HG02970 (cell line): ENCODE data around the gene VEGFA.

Source experiments
- ATAC-seq: cut with Tn5 transposase; IDR thresholded peaks from one replicate; pipeline ENCODE4 v1.9.1; 2021; ENCODE audit warnings: mild to moderate bottlenecking, moderate library complexity, moderate number of reproducible peaks; ENCODE audit not compliant: unreplicated experiment, low FRiP score

The VEGFA gene

DNA sequence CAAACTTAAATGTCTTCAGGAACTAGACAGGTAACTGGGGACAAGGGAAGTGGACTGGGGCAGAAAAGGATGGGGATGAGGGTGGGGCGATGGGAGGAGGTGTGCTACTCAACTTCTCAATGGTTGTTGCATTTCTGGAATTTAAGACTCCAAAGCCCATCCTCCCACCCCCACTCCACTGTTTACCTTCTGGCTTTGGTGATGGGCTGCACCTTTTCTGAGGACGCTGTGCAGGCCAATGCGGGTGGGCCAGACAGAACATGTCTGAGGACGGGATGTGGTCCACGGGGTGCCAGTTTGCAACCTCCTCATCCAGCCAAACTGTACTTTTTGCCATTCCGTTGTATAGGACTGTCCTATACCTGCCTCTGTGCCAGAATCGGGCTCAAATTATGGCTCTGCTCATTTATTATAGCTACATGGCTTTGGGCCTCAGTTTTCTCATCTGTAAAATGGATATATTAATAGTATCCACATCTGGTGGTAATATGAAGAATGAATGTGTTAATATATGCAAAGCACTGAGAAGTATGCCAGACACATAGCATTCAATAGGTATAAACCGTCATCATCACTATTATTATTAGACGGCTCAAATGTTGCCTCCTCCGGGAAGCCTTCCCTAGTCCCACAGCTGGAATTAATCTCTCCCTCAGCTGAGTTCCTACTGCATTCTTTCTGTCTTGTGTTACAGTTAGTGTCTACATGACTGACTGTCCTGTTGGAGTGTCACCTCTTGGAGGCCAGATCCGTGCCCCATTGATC is 31.0 kb upstream of the VEGFA start:
- ATAC-seq, result no peak

DNA sequence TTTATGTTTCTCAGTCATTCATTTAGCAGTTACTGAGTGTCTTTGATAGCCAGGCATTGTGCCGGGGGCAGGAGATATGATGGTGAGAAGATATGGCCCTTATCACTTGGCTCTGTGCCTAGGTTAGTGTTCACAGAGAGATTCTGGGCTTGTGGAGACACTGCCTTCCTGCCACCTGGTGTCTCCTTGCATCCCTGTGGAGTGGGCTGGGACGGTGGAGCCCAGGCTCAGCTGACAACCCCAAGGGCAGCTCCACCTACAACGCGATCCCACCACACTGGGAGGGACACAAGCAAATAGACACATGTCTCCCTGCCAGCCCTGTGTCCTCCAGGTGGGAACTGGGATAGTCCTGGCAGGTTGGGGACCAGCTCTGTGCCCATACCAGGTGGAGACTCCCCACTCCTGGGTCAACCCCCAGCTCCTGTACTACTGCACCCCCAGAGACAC is 30.3 kb upstream of the VEGFA start:
- ATAC-seq, result no peak

DNA sequence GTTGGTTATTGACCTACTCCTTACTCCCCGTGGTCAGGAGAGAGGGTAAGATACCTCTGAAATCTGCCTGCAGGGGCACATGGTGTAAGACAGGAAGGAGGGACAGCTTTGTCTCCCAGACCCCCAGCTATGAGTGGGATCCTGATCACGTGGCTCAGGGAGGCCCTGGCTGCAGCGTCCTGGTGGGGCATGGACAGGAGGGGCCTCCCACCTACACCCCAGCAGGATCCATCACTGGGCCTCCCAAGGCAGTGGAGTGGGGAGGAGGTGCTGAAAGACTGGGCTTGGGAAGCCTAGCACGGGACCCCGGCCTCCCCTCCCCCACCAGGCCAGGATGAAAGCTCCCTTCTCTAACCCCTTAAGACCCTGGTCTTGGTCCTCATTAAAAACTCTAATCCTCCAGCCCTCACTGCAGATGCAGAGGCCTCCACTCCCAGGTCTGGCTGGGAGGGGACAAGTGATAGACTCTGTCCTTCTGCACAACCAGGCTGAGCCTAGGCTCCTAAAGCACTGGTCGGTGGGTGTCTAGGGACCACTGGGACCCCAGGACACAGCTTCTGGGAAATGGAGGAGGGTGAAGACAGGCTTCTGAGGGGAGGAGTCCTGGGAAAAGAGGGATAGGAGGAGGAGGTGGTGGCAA is 29.6 kb upstream of the VEGFA start:
- ATAC-seq, result no peak

DNA sequence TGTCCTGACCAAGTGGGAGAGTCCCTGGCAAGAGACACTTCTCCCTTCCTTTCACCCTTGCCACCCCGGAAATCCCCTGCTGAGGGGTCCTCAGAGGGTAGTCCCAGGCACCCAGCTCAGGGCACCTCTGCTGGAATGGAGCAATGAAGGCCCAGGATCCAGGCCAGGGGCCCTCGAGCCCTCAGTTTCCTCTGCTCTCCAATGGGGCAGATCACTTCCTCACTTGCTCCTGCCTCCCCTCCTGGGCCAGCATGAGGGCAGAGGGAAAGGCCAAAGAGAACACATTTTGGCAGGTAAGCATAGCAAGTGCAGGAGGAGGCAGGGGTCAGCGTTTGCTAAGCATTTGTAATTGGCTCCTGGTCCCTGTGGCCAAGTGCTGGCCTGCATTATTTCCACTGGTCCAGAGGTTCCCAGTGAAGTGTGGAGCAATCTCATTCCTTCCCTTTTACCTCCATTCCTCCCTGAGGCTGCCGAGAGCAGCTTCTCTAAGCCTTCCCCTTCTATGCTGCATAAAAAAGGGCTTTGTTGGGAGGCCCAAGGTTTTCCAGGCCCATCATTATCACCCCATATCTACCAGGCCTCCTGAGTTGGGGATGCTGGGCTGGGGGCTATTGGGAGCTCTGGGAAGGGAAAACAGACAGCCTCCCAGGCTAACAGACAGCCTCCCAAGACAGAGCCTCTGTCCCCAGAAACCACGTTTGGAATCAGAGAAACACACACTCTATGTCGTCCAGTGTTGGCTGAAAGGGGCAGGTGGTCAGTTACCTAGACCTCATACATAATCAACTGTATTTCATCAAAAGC is 28.8 kb upstream of the VEGFA start:
- ATAC-seq, result no peak

DNA sequence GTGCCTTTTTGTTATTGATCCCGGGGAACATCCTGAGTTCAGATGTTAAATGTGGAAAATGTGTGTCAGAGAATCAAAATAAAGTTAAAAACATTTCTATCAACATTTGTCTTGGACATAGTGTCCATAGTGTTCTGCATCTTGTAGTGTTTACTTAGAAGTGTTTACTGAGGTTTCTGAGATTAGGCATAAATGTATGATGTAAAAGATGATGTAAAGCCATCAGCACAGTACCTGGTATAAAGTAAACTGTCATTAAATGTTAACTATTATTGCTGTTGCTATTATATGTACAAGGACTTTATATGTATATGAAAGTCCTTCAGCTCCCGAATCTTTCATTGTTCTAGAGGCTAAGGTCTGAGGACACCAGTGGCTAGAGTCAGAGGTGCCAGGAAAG is 28.2 kb upstream of the VEGFA start:
- ATAC-seq, result no peak

DNA sequence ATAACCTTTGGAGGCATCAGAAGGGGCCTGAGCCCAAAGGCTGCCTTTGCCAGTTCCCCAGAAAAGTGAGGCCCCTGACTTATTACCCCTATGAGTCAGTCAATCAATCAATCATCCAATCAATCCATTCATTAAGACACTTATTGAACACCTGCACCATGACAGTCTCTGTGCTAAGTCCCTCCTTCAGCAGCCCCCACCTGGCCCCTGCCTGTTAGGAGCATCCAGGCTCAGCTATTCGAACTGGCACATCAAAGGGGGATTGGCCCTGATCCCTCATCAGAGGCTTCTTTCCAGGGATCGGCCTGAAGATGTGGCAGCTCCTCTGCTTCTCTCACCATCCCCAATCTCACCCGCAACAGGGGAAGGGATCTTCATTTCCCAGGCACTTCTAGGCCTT is 27.7 kb upstream of the VEGFA start:
- ATAC-seq, result no peak

DNA sequence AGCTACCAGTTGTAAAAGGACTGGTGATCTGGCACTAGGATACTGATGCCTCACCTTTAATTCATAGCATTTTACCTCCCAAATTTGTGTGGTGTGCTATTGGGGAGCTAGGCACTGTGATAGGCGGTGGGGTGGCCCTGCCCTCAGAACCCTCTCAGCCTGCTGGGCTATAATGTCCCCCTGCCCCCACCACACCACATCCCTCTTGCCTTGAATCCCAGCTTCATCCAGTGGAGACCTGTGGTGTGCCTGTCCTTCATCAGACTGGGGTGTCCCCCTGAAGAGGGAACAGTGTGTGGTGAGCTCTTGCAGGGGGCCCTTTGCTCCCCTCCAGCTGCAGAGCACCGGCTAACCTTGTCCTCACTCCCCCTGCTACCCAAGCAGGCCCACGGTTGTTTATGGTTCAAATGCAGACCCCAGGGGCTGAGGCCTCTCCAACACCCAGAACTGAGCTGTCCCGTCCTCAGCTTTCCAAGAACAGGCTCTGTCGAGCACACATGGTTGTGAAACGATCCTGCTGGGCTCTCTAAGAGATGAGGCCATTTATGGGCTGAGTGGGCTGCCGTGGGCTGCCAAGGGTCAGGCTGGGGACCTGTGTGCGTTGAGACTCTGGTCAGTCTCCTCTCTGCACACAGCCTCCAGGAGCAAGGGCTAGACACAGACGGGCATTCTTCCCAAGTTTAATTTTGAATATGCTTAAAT is 26.9 kb upstream of the VEGFA start:
- ATAC-seq, result no peak

DNA sequence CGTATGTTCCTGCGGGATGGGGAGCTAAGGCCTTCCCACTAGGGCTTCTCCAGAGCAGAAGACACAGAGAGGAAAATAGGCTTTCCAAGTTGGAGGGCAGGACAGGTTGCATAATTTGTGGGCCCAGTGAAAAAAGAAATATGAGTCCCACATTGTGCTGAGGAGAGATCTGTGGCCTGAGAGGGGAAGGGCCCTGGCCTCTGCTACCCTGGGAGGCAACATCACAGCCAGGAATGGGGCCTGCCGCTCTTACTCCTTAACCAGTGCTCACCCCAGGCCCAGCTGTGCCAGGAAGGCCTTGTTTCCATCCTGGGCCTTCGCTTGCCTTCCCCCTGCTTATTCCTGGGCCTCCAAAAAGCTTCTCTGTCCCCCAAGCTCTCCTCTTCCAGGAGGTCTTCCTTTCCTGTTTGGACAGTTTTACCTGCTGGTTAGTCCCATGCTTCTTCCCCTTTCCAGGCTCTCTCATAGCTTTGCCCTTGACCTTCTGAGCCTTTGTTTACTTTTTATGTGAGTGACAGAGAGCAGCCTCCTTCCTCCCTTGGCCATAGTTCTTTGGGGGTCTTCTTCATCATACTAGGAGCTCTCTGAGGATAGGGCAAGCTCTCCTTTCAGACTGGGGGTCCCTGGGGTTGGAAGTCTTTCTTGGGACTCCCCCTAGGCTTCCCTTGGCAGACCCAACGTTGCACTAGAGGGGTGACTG is 26.2 kb upstream of the VEGFA start:
- ATAC-seq, result no peak

DNA sequence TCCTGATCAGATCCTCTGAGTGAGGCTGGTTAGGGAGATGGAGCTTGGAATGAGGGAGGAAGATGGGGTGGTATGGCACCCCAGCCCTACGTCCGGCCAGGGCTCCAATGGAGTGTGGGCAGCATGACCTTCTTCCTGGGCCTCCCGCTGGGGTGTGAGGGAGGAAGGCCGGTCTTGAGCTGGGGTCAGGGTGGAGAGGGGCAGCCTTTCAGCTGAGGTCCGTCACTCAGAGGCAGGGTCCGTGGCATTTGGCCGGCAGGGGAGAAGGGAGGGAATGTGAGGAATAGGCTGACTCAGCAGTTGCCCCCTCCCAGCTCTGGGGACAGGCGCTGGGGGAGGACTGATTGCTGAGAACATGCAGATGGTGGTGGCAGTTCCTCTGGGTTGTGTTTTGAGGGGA is 25.5 kb upstream of the VEGFA start:
- ATAC-seq, result no peak

DNA sequence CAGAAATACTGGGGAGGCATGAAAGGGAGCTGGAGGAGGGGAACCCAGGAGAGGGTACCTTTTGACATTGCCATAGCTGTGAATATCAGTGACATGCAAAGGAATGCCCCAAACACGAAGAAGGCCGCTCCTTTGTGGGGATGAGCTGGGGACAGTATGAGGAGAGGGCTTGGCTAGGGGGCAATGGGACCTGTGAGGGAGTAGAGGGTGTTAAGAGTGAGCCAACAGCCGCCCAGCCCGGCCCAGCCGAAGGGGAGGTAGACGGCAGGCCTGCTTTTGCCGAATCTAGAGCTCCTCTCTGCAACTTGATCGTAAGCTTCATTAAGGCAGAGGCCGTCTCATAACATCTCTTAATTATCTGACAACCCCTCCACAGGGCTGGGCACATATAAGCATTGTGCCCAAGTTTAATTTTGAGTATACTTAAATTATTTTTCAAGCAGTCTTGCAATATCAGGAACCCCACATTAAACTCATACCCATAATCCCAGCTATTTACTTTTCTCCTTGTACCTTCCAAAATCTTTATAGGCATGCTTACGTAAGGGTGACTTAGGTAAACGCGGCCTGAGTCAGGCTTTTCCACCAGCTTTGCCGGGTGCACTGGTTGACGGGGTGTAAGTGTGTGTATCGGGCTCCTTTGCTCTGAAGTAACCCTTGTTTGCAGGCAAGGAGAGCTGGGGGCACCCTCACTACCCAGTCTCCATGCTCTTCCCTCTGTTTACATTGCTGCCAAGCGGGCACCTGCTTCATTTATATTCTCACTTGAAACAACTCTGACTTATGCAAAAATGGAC is 24.9 kb upstream of the VEGFA start:
- ATAC-seq, result no peak

DNA sequence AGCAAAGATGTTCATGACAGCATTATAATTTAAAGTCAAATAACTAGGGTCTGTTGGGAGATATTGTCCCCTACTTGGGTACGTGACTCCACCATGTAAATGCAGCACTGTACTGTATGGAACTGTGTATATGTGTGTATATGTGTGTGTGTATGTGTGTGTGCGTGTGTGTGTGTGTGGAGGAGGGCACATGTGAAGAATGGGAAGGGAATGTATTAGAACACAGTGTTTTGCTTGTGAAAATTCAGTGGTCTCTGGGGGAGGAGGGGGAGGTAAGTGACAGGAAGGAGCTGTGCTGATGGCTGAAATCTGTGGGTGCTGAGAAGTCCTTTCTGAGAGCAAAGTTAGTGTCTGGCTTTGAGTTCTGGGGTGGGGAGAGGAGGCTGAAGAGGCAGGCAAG is 23.9 kb upstream of the VEGFA start:
- no peak for ATAC-seq

DNA sequence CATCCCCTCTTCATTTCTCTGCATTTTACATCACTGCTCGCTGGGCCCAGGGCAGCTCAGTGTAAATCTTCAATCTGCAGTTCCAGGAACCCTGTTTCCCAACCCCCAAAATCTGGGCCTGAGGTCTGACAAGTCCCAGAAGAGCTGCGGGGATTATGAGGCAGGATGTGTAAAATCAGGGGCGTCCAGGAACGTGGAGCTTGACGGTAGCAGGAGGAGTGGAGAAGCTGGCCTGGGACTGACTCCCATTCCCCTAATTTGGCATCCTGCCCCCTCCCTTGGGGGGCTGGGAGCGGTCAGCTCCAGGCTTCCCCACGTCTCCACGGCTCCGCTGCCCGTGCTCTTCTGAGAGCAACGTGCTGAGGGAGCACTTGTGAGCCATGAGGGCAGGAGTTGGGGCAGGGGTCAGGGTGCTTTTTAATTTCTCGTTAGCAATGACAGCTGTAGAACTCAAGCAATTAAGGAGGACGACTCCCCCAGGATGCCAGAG is 23.4 kb upstream of the VEGFA start:
- ATAC-seq, result no peak

DNA sequence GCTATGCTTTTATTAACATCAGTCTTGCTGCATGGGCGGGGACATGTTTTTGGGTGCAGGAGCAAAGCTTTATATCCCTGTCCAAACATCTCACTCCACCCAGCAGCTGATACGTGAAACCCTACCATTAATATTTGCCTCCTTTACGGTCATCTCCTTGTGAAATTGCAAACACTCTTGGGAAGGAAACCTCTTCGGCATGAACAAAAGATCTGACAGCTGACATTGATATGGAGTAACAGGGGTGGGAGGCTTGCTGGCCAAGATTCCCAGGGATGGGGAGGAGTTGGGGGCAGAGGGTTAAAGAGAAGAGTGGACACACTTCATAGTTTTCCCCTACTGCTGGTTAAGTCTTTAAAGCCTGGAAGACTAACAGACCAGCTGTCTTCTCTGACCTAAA is 22.2 kb upstream of the VEGFA start:
- no peak for ATAC-seq

DNA sequence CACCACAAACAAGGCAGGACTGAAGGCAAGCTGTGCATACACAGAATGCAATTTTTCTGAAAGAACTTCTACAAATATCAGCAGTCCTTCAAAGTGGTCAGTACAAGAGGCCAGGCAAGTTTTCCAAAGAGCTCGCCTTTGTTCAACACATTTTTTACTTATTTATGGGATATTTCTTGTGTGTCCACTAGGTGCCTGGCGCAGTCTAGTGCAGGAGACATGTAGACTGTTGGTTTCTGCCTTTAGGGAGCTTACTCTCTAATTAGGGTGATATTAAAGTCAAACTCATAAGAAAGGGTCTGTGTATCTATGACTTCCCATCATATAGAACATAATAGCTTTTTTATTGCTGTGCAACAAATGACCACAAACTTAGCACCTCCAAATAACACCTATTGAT is 21.2 kb upstream of the VEGFA start:
- no peak for ATAC-seq

DNA sequence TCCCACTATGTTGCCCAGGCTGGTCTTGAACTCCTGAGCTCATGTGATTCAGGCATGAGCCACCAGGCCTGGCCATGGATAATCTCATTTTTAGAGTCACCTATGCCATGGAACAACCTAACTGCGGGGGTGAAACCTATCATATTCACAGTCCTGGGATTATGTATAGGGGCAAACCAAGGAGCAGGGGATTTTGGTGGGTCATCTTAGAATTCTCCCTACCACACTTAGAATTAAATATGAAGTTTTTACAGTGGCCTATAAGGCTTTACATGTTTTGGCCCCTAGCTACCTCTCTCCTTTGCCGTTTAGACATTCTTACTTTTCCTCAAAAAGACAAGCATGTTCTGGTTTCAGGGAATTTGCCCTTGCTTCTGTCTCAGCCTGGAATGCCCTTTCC is 20.6 kb upstream of the VEGFA start:
- ATAC-seq, result no peak

DNA sequence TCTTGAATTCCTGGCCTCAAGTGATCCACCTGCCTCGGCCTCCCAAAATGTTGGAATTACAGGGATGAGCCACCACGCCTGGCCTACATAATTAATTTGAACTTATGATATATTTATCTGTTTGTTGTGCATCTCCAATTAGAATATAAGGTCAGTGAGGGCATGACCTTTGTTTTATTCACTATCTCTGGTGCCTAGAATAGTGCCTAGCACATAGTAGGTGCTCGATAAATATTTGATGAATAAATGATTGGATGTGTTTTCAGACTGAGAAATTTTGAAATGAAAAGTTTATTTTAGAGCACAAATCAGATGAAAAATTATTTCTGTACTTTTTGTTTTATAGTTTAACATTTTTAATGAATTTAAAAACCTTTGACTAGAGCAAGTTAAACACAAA is 19.4 kb upstream of the VEGFA start:
- no peak for ATAC-seq

DNA sequence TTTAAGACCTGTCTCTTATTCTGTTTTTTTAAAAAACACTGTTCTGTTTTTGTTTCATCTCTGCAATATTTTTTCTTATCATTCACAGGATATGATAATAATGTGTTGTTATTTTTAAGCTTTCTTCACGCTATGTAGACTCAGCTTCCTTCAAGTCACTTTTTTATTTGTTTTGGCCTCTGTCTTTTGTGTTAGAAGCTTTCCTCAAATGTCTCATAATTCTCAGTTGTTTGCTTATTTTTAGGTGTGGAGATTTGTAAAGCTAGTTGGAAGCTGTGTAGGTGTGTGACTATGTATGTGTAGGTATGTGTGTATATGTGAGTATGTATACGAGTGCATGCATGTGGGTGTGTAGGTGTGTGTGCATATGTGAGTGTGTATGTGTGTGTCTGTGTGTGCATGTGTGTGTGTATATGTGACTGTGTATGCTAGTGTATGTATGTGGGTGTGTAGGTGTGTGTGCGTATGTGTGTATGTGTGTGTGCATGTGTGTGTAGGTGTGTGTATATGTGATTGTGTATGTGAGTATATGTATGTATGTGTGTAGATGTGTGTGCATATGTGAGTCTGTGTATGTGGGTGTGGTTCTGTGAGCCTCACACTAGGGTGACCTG is 16.3 kb upstream of the VEGFA start:
- ATAC-seq, result no peak

DNA sequence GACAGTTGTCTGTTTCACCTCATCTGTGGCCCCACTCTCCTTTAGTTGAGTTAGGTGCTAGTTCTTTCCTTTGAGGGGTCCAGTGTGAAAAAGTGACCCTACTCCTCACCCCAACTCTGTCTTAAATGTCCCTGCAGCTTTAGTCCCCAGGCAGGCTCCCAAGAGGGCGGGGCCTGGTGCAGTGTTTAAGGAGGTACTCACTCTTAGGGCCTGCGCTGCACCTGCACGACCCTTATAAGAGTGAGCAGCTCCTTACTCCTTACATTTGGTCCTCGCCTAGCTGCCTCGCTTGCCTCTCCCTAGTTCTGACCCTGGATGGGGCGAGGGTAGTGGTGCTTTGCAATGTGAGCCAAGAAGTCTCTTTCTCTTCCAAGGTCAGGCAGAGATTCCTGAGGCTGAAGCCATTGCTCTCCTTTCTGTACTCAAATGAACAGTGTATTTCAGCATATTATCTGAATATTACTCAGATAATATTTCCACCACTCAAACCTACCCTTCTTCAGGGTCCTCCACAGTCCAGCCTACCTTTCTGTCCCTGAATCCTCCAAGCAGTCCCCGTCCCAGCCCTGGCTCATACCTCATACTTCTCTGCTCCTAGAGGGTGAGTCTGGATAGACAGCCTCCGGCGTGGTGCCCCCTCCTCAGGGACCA is 11.9 kb upstream of the VEGFA start:
- ATAC-seq, result no peak
